EL (cell line): ENCODE data around the gene MAP3K9.

Source experiments
- DNase-seq: peaks from one replicate; pipeline ENCODE4 v3.0.0-alpha.2; 2016

Gene MAP3K9

GRCh38 chr14:70685474-70686197, 123.7 kb downstream of the MAP3K9 start:
- no peak for DNase-seq

GRCh38 chr14:70683983-70684382, 125.3 kb downstream of the MAP3K9 start:
- no peak for DNase-seq

DNA sequence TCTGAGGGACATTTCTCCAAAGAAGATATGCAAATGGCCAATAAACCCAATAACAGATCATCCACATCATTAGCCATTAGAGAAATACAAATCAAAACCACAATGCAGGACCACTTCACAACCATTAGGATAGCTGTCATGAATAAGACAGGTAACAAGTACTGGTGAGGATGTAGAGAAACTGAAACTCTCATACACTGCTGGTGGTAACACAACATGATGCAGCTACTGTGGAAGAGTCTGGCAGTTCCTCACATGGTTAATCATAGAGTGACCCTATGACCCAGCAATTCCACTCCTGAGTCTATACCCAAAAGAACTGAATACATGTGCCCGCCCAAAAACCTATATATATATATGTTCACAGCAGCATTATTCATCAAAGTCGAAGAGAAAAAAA, 128.6 kb downstream of the MAP3K9 start:
- DNase-seq = no peak

- no peak for DNase-seq
Observed at GRCh38 chr14:70677341-70677740, 132.0 kb downstream of the MAP3K9 start.
